ENCODE data around the gene IQGAP3. TPM values are rescaled to one million over a fixed set of nuclear protein-coding genes. Genes with fewer than 3 reads are reported as not detected.
"Not testable (repeated sequence)": the region's sequence is repeated elsewhere in the genome, so short reads cannot be mapped to it uniquely, and the experiment has no call there.

The IQGAP3 gene
- total RNA-seq, 2 experiments from 2014 or later: 24.3 to 31.3 TPM

- peaks cover 28% of the 10 kb centered on the region for H3K4me1 Mint-ChIP-seq
- peak within 1 kb of the TSS; percentile 83 for H3K4me3 Mint-ChIP-seq
- peak; percentile 98 for ATAC-seq
- H3K9me3 Mint-ChIP-seq (ENCODE audit: low read depth): no peaks in the 10 kb centered on the region
- H3K27ac Mint-ChIP-seq: peak within 1 kb of the TSS; percentile 88
- no peaks in the 10 kb centered on the region for H3K27me3 Mint-ChIP-seq
- peaks cover 12% of the 10 kb centered on the region for H3K36me3 Mint-ChIP-seq
- peak; percentile 77 for DNase-seq
- CTCF ChIA-PET: interaction anchor here (0.8 to 4.2 kb wide), 21 partner anchors 9 to 206 kb away, joined by 3 to 24 read pairs (median 4); partner anchors contain the start of genes CRABP2, GPATCH4 and MEF2D
These were observed 19.2 kb upstream of the IQGAP3 start, which contains the start of gene NAXE for GRCh38 chr1:156591432-156592157. TSS of gene NAXE (plus strand) at chr1:156591776. CDS start at chr1:156591805, 29 bp downstream.

GRCh38 chr1:156591181-156591431, 18.7 kb upstream of the IQGAP3 start:
- no peaks in the 10 kb centered on the region for H3K9me3 Mint-ChIP-seq (ENCODE audit: low read depth)
- CTCF ChIA-PET: interaction anchor here (0.8 to 4.2 kb wide), 18 partner anchors 9 to 205 kb away, joined by 3 to 24 read pairs (median 4); partner anchors contain the start of genes CRABP2, GPATCH4 and MEF2D
- ATAC-seq: no peak

GRCh38 chr1:156590326-156591180, 18.2 kb upstream of the IQGAP3 start:
- peak overlapping the region; percentile 32 for H3K27ac Mint-ChIP-seq
- ATAC-seq: no peak
- H3K4me3 Mint-ChIP-seq: peak overlapping the region; percentile 83
- peaks cover 12% of the 10 kb centered on the region for H3K36me3 Mint-ChIP-seq
- no peak for DNase-seq
- H3K27me3 Mint-ChIP-seq: no peaks in the 10 kb centered on the region
- peaks cover 28% of the 10 kb centered on the region for H3K4me1 Mint-ChIP-seq
- CTCF ChIA-PET: interaction anchor here (0.8 to 4.2 kb wide), 17 partner anchors 9 to 204 kb away, joined by 3 to 24 read pairs (median 5); partner anchors contain the start of genes CRABP2, GPATCH4 and MEF2D
- no peaks in the 10 kb centered on the region for H3K9me3 Mint-ChIP-seq (ENCODE audit: low read depth)

More at GRCh38 chr1:156591181-156591431, 18.7 kb upstream of the IQGAP3 start:
- Mint-ChIP-seq H3K36me3 (peaks cover 12% of the 10 kb centered on the region), H3K27me3 (no peaks in the 10 kb centered on the region), H3K4me1 (peaks cover 28% of the 10 kb centered on the region), H3K4me3 (peak overlapping the region; percentile 83), H3K27ac (peak overlapping the region; percentile 88)
- no peak for DNase-seq

- Mint-ChIP-seq H3K4me1 (peaks cover 21% of the 10 kb centered on the region), H3K27ac (no peak overlapping the region), H3K27me3 (no peaks in the 10 kb centered on the region), H3K9me3 (ENCODE audit: low read depth) (no peaks in the 10 kb centered on the region), H3K36me3 (peaks cover 5% of the 10 kb centered on the region), H3K4me3 (no peak overlapping the region)
- ATAC-seq (no peak), DNase-seq (no peak)
- CTCF ChIA-PET: interaction anchor here (0.7 to 3.1 kb wide), 6 partner anchors 13 to 132 kb away, joined by 3 to 17 read pairs (median 4); no protein-coding TSS in a partner anchor
These were observed 17.2 kb upstream of the IQGAP3 start for GRCh38 chr1:156589546-156589945.

GRCh38 chr1:156587927-156588326, 15.6 kb upstream of the IQGAP3 start:
- ATAC-seq; H3K9me3 Mint-ChIP-seq (ENCODE audit: low read depth); H3K27me3 Mint-ChIP-seq; DNase-seq; H3K27ac Mint-ChIP-seq; H3K36me3 Mint-ChIP-seq; H3K4me3 Mint-ChIP-seq: not testable (repeated sequence)
- H3K4me1 Mint-ChIP-seq: peaks cover 26% of the 10 kb centered on the region
- CTCF ChIA-PET: interaction anchor here (0.7 to 3.1 kb wide), 3 partner anchors 12 to 202 kb away, joined by 3 to 15 read pairs (median 5); no protein-coding TSS in a partner anchor

GRCh38 chr1:156586892-156587477, 14.6 kb upstream of the IQGAP3 start:
- Mint-ChIP-seq H3K4me3 (no peak overlapping the region), H3K27ac (no peak overlapping the region), H3K4me1 (peaks cover 26% of the 10 kb centered on the region), H3K27me3 (no peaks in the 10 kb centered on the region), H3K9me3 (ENCODE audit: low read depth) (no peaks in the 10 kb centered on the region), H3K36me3 (no peaks in the 10 kb centered on the region)
- DNase-seq (no peak), ATAC-seq (no peak)
- CTCF ChIA-PET: interaction anchor here (0.9 to 3.6 kb wide), 5 partner anchors 14 to 106 kb away, joined by 3 to 23 read pairs (median 13); partner anchors contain the start of gene GPATCH4

GRCh38 chr1:156586323-156586722, 14.0 kb upstream of the IQGAP3 start:
- no peak overlapping the region for H3K4me3 Mint-ChIP-seq
- no peak overlapping the region for H3K27ac Mint-ChIP-seq
- ATAC-seq: no peak
- no peak for DNase-seq
- no peaks in the 10 kb centered on the region for H3K9me3 Mint-ChIP-seq (ENCODE audit: low read depth)
- no peaks in the 10 kb centered on the region for H3K36me3 Mint-ChIP-seq
- CTCF ChIA-PET: interaction anchor here (0.9 to 3.6 kb wide), 8 partner anchors 15 to 132 kb away, joined by 3 to 23 read pairs (median 4); partner anchors contain the start of genes GPATCH4 and HAPLN2
- no peaks in the 10 kb centered on the region for H3K27me3 Mint-ChIP-seq
- H3K4me1 Mint-ChIP-seq: peaks cover 27% of the 10 kb centered on the region

- Mint-ChIP-seq H3K4me1 (peaks cover 22% of the 10 kb centered on the region), H3K36me3 (no peaks in the 10 kb centered on the region), H3K27ac (no peak overlapping the region), H3K27me3 (no peaks in the 10 kb centered on the region), H3K4me3 (no peak overlapping the region), H3K9me3 (ENCODE audit: low read depth) (no peaks in the 10 kb centered on the region)
- no peak for ATAC-seq
- DNase-seq: no peak
- CTCF ChIA-PET: interaction anchor here (0.9 to 3.6 kb wide), 7 partner anchors 9 to 104 kb away, joined by 3 to 23 read pairs (median 3); partner anchors contain the start of gene GPATCH4
These were observed 12.4 kb upstream of the IQGAP3 start for GRCh38 chr1:156584813-156585212.

GRCh38 chr1:156583821-156584622, 11.7 kb upstream of the IQGAP3 start:
- DNase-seq: peak; percentile 86
- H3K4me1 Mint-ChIP-seq: peaks cover 22% of the 10 kb centered on the region
- no peaks in the 10 kb centered on the region for H3K36me3 Mint-ChIP-seq
- H3K27ac Mint-ChIP-seq: no peak overlapping the region
- H3K4me3 Mint-ChIP-seq: peak overlapping the region; percentile 82
- H3K9me3 Mint-ChIP-seq (ENCODE audit: low read depth): no peaks in the 10 kb centered on the region
- CTCF ChIA-PET: interaction anchor here (1.0 to 3.6 kb wide), 7 partner anchors 9 to 103 kb away, joined by 3 to 30 read pairs (median 9); partner anchors contain the start of gene GPATCH4
- no peaks in the 10 kb centered on the region for H3K27me3 Mint-ChIP-seq
- ATAC-seq: peak; percentile 35

- Mint-ChIP-seq H3K27me3 (no peaks in the 10 kb centered on the region), H3K4me1 (peaks cover 22% of the 10 kb centered on the region), H3K4me3 (peak overlapping the region; percentile 82), H3K9me3 (ENCODE audit: low read depth) (no peaks in the 10 kb centered on the region), H3K36me3 (no peaks in the 10 kb centered on the region), H3K27ac (peak overlapping the region; percentile 94)
- ATAC-seq (peak; percentile 66), DNase-seq (peak; percentile 66)
- CTCF ChIA-PET: interaction anchor here (1.0 to 3.5 kb wide), 23 partner anchors 9 to 197 kb away, joined by 3 to 38 read pairs (median 6); partner anchors contain the start of genes GPATCH4, IQGAP3, MEF2D and NAXE
These were observed 10.1 kb upstream of the IQGAP3 start for GRCh38 chr1:156582388-156583017.

- DNase-seq: peak; percentile 71
These were observed 9.5 kb upstream of the IQGAP3 start for GRCh38 chr1:156581661-156582387.

More at GRCh38 chr1:156581661-156582387, 9.5 kb upstream of the IQGAP3 start:
- H3K9me3 Mint-ChIP-seq (ENCODE audit: low read depth): no peaks in the 10 kb centered on the region
- no peaks in the 10 kb centered on the region for H3K27me3 Mint-ChIP-seq
- H3K4me1 Mint-ChIP-seq: peaks cover 22% of the 10 kb centered on the region
- peak overlapping the region; percentile 94 for H3K27ac Mint-ChIP-seq
- peak; percentile 71 for ATAC-seq
- H3K4me3 Mint-ChIP-seq: peak overlapping the region; percentile 82
- H3K36me3 Mint-ChIP-seq: no peaks in the 10 kb centered on the region
- CTCF ChIA-PET: interaction anchor here (1.0 to 3.5 kb wide), 26 partner anchors 8 to 196 kb away, joined by 3 to 38 read pairs (median 6); partner anchors contain the start of genes GPATCH4, IQGAP3, MEF2D and NAXE

Data from activated CD8-positive, alpha-beta memory T cell treated with anti-CD3 and anti-CD28 coated beads, Interleukin-2, amount 10 ng/mL, durations not matched to agents 7 days and 5 days (primary cell).